GM12874 (cell line): ENCODE data around the gene OR12D1.

Experiments used
- CTCF ChIP-seq: IDR thresholded peaks from 2 replicates; pipeline ENCODE4 v1.5.1; 2011; ENCODE audit warnings: low read depth, mild to moderate bottlenecking, control low read depth, low read length, moderate library complexity; ENCODE audit not compliant: insufficient read depth

OR12D1 gene

GRCh38 chr6:29442719-29443118 lies 28.0 kb downstream of the OR12D1 start:
- no peak for TF ChIP-seq CTCF

GRCh38 chr6:29447670-29448069 lies 32.9 kb downstream of the OR12D1 start:
- no peak for TF ChIP-seq CTCF

GRCh38 chr6:29451471-29452193 lies 36.9 kb downstream of the OR12D1 start:
- no peak for TF ChIP-seq CTCF

- no peak for TF ChIP-seq CTCF
These were observed 42.2 kb downstream of the OR12D1 start, which contains the start of the genes OR11A1 and OR2H1 for GRCh38 chr6:29456971-29457370. OR11A1 (minus strand) TSS chr6:29457071; CDS start chr6:29427641, 29,430 bp downstream. OR2H1 (plus strand) TSS chr6:29457155; CDS start chr6:29461770, 4,615 bp downstream.

- TF ChIP-seq CTCF, result no peak
These were observed 46.5 kb downstream of the OR12D1 start for GRCh38 chr6:29461021-29461814.

- TF ChIP-seq CTCF, result no peak
These were observed 47.3 kb downstream of the OR12D1 start for GRCh38 chr6:29462022-29462421.

- no peak for TF ChIP-seq CTCF
These were observed 50.6 kb downstream of the OR12D1 start for GRCh38 chr6:29465279-29465678.
